ENCODE measurements around the gene TNFRSF8. TPM values are rescaled to one million over a fixed set of nuclear protein-coding genes. Genes with fewer than 3 reads are reported as not detected.
A peak's percentile ranks its signal among the peaks of the same experiment; 100 is the strongest.

TNFRSF8 gene
- total RNA-seq, 1 experiment from 2014 or later, result not detected

DNA sequence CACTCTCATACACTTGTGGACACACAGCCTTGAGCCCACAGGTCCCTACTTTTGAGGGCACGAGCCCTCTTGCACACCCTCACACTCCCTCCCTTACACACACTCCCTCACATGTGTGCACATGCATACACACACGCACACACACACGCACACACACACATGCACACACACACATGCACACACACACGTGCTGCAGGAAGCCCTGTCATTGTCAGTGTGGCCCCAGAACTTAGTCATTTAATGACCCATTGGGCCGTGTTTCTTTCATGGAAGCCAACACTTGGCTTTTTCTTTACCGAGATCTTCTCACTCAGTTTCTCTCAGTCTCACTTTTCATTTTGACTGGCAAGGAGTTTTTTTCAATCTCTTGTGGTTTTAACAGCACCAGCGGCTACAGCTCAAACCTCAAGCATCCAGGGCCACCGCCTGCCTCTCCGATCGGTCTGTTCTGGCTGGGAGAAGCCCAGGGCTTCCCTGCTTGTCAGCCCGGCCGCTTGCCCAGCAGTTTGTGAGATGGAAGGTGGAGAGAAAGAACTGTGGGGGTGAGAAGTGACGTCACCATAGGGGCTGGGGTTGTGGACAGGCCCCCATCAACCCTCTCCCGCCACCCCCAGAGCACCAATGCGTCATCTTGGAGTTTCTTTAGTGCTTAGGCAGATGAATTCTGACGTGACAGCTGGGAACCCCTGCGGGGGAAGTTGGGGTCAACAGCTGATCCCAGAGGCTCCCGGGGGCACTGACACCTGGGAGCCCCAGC lies 15.8 kb upstream of the TNFRSF8 start:
- H3K36me3 ChIP-seq, result no peaks in the 10 kb centered on the region
- H3K4me3 ChIP-seq, result no peak overlapping the region
- H3K9me3 ChIP-seq (replicated peaks), result no peaks in the 10 kb centered on the region
- peaks cover 4% of the 10 kb centered on the region; the same call in 1 of the 2 replicates for H3K27me3 ChIP-seq (replicated peaks)
- no peak overlapping the region for H3K27ac ChIP-seq
- H3K4me1 ChIP-seq (replicated peaks), result peaks cover 6% of the 10 kb centered on the region
- DNase-seq (ENCODE audit: low read depth in 1 of 2, low spot score in 2 of 2), result no peak

GRCh38 chr1:12048372-12048771 lies 14.7 kb upstream of the TNFRSF8 start:
- H3K9me3 ChIP-seq (replicated peaks), result no peaks in the 10 kb centered on the region
- no peaks in the 10 kb centered on the region for H3K36me3 ChIP-seq
- peaks cover 7% of the 10 kb centered on the region for H3K4me1 ChIP-seq (replicated peaks)
- no peak for DNase-seq (ENCODE audit: low read depth in 1 of 2, low spot score in 2 of 2)
- H3K4me3 ChIP-seq, result no peak overlapping the region
- H3K27me3 ChIP-seq (replicated peaks), result peaks cover 4% of the 10 kb centered on the region; the same call in 1 of the 2 replicates
- H3K27ac ChIP-seq, result no peak overlapping the region

GRCh38 chr1:12049616-12050015 lies 13.5 kb upstream of the TNFRSF8 start:
- H3K9me3 ChIP-seq (replicated peaks), result no peaks in the 10 kb centered on the region
- DNase-seq (ENCODE audit: low read depth in 1 of 2, low spot score in 2 of 2), result no peak
- no peak overlapping the region for H3K4me3 ChIP-seq
- no peak overlapping the region for H3K27ac ChIP-seq
- no peaks in the 10 kb centered on the region for H3K36me3 ChIP-seq
- peaks cover 7% of the 10 kb centered on the region for H3K4me1 ChIP-seq (replicated peaks)
- peaks cover 4% of the 10 kb centered on the region; the same call in 1 of the 2 replicates for H3K27me3 ChIP-seq (replicated peaks)

GRCh38 chr1:12051361-12051760 lies 11.7 kb upstream of the TNFRSF8 start:
- H3K4me1 ChIP-seq (replicated peaks), result peaks cover 7% of the 10 kb centered on the region
- H3K27me3 ChIP-seq (replicated peaks), result peaks cover 4% of the 10 kb centered on the region; the same call in 1 of the 2 replicates
- no peak overlapping the region for H3K4me3 ChIP-seq
- no peak overlapping the region for H3K27ac ChIP-seq
- DNase-seq (ENCODE audit: low read depth in 1 of 2, low spot score in 2 of 2), result no peak
- no peaks in the 10 kb centered on the region for H3K9me3 ChIP-seq (replicated peaks)
- H3K36me3 ChIP-seq, result no peaks in the 10 kb centered on the region

GRCh38 chr1:12052008-12052573 lies 11.0 kb upstream of the TNFRSF8 start:
- DNase-seq (ENCODE audit: low read depth in 1 of 2, low spot score in 2 of 2), result peak; percentile 50 to 72
- Histone ChIP-seq H3K27ac (no peak overlapping the region), H3K36me3 (no peaks in the 10 kb centered on the region), H3K4me1 (replicated peaks) (peaks cover 7% of the 10 kb centered on the region), H3K27me3 (replicated peaks) (peaks cover 4% of the 10 kb centered on the region; the same call in 1 of the 2 replicates), H3K4me3 (no peak overlapping the region), H3K9me3 (replicated peaks) (no peaks in the 10 kb centered on the region)

DNA sequence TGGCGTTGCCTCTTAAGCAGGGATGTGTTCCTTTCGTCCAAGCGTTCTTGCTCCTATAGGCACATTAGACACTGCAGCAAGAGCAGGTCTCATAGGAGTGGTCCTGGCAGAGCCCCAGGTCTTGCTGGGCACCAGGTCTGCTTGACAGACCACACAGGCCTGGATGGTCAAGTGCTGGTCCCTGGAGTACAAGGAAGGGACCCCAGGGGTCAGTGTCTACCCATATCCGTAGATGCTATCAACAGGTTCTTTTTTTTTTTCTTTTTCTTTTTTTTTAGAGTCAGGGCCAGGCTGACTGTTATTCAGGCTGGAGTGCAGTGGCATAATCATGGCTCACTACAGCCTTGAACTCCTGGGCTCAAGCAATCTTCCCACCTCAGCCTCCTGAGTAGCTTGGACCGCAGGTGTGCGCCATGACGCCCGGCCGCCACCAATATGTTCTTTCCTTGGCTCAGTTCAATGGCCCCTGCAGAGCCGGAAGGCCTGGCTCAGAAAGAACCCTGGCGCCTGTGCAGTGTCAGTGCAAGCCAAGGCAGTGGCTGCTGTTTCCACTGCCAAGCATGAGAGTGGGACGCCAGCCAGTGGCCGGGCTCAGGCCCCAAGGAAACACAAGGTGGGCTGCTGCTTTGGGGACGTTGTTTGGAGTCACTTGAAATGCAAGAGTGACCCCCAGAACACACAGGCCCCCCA lies 10.0 kb upstream of the TNFRSF8 start:
- Histone ChIP-seq H3K36me3 (no peaks in the 10 kb centered on the region), H3K9me3 (replicated peaks) (peaks cover 4% of the 10 kb centered on the region; the same call in 1 of the 2 replicates), H3K4me1 (replicated peaks) (peaks cover 7% of the 10 kb centered on the region), H3K27me3 (replicated peaks) (peaks cover 1% of the 10 kb centered on the region; the same call in 1 of the 2 replicates), H3K27ac (no peak overlapping the region), H3K4me3 (no peak overlapping the region)
- DNase-seq (ENCODE audit: low read depth in 1 of 2, low spot score in 2 of 2), result no peak

GRCh38 chr1:12053752-12054548 lies 9.2 kb upstream of the TNFRSF8 start:
- Histone ChIP-seq H3K36me3 (no peaks in the 10 kb centered on the region), H3K9me3 (replicated peaks) (peaks cover 4% of the 10 kb centered on the region; the same call in 1 of the 2 replicates), H3K4me3 (no peak overlapping the region), H3K4me1 (replicated peaks) (peaks cover 7% of the 10 kb centered on the region), H3K27ac (no peak overlapping the region), H3K27me3 (replicated peaks) (no peaks in the 10 kb centered on the region)
- DNase-seq (ENCODE audit: low read depth in 1 of 2, low spot score in 2 of 2), result no peak

GRCh38 chr1:12055259-12055658 lies 7.8 kb upstream of the TNFRSF8 start:
- no peak overlapping the region for H3K27ac ChIP-seq
- no peaks in the 10 kb centered on the region for H3K27me3 ChIP-seq (replicated peaks)
- peaks cover 7% of the 10 kb centered on the region for H3K4me1 ChIP-seq (replicated peaks)
- no peaks in the 10 kb centered on the region for H3K36me3 ChIP-seq
- H3K4me3 ChIP-seq, result no peak overlapping the region
- DNase-seq (ENCODE audit: low read depth in 1 of 2, low spot score in 2 of 2), result no peak
- peaks cover 4% of the 10 kb centered on the region; the same call in 1 of the 2 replicates for H3K9me3 ChIP-seq (replicated peaks)

- H3K27me3 ChIP-seq (replicated peaks), result no peaks in the 10 kb centered on the region
- peaks cover 7% of the 10 kb centered on the region for H3K4me1 ChIP-seq (replicated peaks)
- H3K27ac ChIP-seq, result no peak overlapping the region
- H3K4me3 ChIP-seq, result no peak overlapping the region
- DNase-seq (ENCODE audit: low read depth in 1 of 2, low spot score in 2 of 2), result no peak
- no peaks in the 10 kb centered on the region for H3K36me3 ChIP-seq
- peaks cover 4% of the 10 kb centered on the region; the same call in 1 of the 2 replicates for H3K9me3 ChIP-seq (replicated peaks)
Observed at GRCh38 chr1:12056331-12056841, 6.7 kb upstream of the TNFRSF8 start.

DNA sequence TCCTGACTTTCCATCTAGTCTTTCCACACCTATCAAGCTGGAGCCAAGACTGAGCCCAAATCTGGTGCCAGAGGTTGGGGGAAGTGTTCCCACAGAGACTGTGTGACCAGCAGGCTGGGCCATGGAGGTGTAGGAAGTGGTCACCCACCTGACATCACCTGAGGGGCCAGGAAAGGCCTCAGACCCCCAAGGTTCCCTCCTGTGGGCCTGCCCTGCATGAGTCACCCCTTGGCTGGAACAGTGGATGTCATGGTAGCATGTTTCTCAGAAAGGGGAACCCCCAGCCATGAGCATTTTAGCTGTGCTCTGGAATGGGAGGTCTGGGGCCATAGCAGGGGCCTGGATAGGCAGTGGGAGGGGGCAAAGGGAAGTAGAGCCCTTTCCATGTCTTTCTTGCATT lies 5.7 kb upstream of the TNFRSF8 start:
- Histone ChIP-seq H3K4me3 (no peak overlapping the region), H3K4me1 (replicated peaks) (peaks cover under 1% of the 10 kb centered on the region; the same call in 1 of the 2 replicates), H3K36me3 (no peaks in the 10 kb centered on the region), H3K27me3 (replicated peaks) (no peaks in the 10 kb centered on the region), H3K9me3 (replicated peaks) (peaks cover 4% of the 10 kb centered on the region; the same call in 1 of the 2 replicates), H3K27ac (no peak overlapping the region)
- DNase-seq (ENCODE audit: low read depth in 1 of 2, low spot score in 2 of 2), result no peak

DNA sequence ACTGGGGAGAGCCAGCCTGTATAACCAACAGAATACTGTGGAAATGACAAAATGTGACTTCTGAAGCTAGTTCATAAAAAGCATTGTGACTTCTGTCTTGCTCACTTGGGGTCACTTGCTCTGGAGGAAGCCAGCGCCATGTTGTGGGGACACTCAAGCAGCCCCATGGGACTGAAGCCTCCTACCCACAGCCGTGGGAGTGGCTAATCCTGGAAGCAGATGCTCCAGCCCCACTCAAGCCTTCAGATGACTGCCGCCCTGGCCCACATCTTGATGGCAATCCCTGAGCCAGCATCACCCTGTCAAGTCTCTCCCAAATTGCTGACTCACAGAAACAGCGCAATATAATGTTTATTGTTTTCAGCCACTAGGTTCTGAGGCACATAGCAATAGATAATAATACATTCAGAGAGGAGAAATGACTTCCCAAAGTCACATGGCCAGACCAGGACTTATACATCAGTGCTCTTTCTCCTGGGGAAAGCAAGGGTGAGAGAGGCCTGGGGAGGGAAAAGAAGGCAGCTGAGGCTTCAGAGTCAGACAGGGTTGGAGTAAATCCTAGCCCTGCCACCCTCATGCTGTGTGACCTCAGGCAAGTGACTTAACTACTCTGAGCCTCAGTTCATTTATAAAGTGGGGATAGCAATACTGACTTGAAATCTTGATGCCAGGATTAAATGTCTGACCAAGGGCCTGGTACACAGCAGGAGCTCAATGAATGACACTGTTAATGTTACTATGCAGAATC lies 5.0 kb upstream of the TNFRSF8 start:
- no peak overlapping the region for H3K27ac ChIP-seq
- DNase-seq (ENCODE audit: low read depth in 1 of 2, low spot score in 2 of 2), result no peak
- H3K4me3 ChIP-seq, result no peak overlapping the region
- H3K4me1 ChIP-seq (replicated peaks), result no peaks in the 10 kb centered on the region
- peaks cover 4% of the 10 kb centered on the region for H3K27me3 ChIP-seq (replicated peaks)
- no peaks in the 10 kb centered on the region for H3K36me3 ChIP-seq
- peaks cover 4% of the 10 kb centered on the region; the same call in 1 of the 2 replicates for H3K9me3 ChIP-seq (replicated peaks)

DNA sequence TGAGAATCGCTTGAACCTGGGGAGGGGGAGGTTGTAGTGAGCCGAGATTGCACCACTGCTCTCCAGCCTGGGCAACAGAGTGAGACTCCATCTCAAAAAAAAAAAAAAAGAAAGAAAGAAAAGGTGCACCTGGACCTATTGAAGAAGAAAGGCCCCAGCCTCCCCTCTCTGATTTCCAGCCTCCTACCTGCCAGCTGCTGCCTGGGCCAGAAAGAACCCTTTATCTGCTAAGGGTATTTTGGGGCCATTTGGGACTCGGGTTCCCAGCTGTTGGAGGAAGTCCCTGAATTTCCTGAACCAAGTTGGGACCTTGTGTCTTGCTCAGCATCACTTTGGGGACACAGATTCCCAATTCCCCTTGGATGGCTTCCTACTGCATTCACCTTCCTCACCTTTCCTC lies 3.9 kb upstream of the TNFRSF8 start:
- H3K27ac ChIP-seq, result no peak overlapping the region
- H3K4me3 ChIP-seq, result no peak overlapping the region
- peaks cover 4% of the 10 kb centered on the region; the same call in 1 of the 2 replicates for H3K9me3 ChIP-seq (replicated peaks)
- no peaks in the 10 kb centered on the region for H3K36me3 ChIP-seq
- H3K27me3 ChIP-seq (replicated peaks), result peaks cover 15% of the 10 kb centered on the region
- no peak for DNase-seq (ENCODE audit: low read depth in 1 of 2, low spot score in 2 of 2)
- no peaks in the 10 kb centered on the region for H3K4me1 ChIP-seq (replicated peaks)
